Liver (tissue), 3 donors: ENCODE results near the gene MRC1.

ENCODE experiments used
- CTCF ChIP-seq: fragments of 150-350 bp; IDR thresholded peaks from 2 replicates; pipeline ENCODE4 v1.5.1; 2017; ENCODE audit warnings: improper control_type of control experiment, low read depth, low read length; ENCODE audit not compliant: missing input control
- EGR1 ChIP-seq, 2 donors: IDR thresholded peaks; 2 replicates each; pipeline ENCODE4 v1.6.1; 2016 to 2018; ENCODE audit warnings: antibody characterized with exemption in 2 of 2, low read depth in 2 of 2
- GABPA ChIP-seq, 2 donors: IDR thresholded peaks in 1 of 2; conservative IDR thresholded peaks in 1 of 2; 2 replicates each; pipeline ENCODE4 v1.6.1; 2016; ENCODE audit warnings: antibody characterized with exemption in 2 of 2, mild to moderate bottlenecking in 1 of 2, moderate library complexity in 1 of 2
- MAX ChIP-seq: IDR thresholded peaks from 2 replicates; pipeline ENCODE4 v1.6.1; 2016; ENCODE audit warnings: antibody characterized with exemption
- RAD21 ChIP-seq, 2 donors: IDR thresholded peaks; 2 replicates each; pipeline ENCODE4 v1.6.1; 2016; ENCODE audit warnings: antibody characterized with exemption in 2 of 2, mild to moderate bottlenecking in 2 of 2
- REST ChIP-seq: IDR thresholded peaks from 2 replicates; pipeline ENCODE4 v1.6.1; 2016; ENCODE audit warnings: antibody characterized with exemption, mild to moderate bottlenecking
- YY1 ChIP-seq: IDR thresholded peaks from 2 replicates; pipeline ENCODE4 v1.6.1; 2016; ENCODE audit warnings: antibody characterized with exemption, mild to moderate bottlenecking
- ZBTB33 ChIP-seq: IDR thresholded peaks from 2 replicates; pipeline ENCODE4 v1.6.1; 2016; ENCODE audit warnings: antibody characterized with exemption
- donor health status: healthy.
- donor health status: healthy.

GRCh38 chr10:17877121-17877520 lies 68.0 kb downstream of the MRC1 start:
- TF ChIP-seq RAD21 (IDR thresholded peaks at IDR 0.05) (no peak), CTCF (no peak), EGR1 (IDR thresholded peaks at IDR 0.05; ENCODE audit: low read depth in 2 of 2) (no peak), ZBTB33 (no peak), GABPA (IDR thresholded peaks at IDR 0.05 in 1 of 2, conservative IDR thresholded peaks at IDR 0.05 in 1 of 2) (no peak), REST (no peak), MAX (no peak), YY1 (no peak)
